AG08395 (cell line): ENCODE results near the gene FSHR.

ENCODE experiments used
- DNase-seq: peaks from one replicate; pipeline ENCODE4 v3.0.0; 2012; ENCODE audit warnings: mixed read lengths, low spot score

FSHR gene

DNA sequence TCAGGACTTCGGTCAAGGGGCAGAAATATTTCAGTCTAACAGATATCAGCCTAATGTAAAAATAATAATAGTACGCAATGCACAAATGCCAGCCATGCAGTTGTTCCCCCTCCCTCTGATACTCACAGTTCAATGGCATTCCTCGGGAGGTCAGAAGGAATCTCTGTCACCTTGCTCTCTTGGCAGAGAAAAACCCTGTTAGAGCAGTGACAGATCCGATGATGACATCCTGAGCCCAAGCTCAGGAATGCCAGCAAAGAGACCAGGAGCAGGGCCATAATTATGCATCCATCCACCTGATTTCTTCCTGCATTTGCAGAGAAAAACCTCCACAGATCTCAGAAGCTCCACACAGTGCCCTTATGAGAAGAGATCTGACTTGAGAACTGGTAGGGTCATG is at the start of gene FSHR:
TSS of gene FSHR (minus strand) at position 376 of the 400 bp plus-strand sequence. CDS start at position 278, 98 bp downstream.
- no peak for DNase-seq

DNA sequence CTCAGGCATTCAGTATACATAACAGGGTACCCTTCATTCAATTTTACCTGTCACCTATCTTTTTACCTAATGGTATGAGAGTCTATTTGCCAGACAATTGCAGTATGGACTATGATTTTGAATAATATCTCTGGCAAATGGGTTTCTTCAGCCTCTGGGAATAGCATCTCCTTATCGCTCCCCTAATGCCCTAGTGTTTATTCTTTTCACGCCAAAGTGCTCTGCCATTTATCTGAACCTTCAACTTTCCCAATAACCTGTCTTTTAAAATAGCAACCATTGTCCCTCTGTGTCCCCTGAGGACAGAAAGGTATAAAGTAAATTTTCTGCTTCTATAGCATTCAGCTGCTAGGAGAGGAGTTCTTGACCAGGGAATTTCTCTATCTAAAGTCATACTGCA is 45.0 kb upstream of the FSHR start:
- no peak for DNase-seq

DNA sequence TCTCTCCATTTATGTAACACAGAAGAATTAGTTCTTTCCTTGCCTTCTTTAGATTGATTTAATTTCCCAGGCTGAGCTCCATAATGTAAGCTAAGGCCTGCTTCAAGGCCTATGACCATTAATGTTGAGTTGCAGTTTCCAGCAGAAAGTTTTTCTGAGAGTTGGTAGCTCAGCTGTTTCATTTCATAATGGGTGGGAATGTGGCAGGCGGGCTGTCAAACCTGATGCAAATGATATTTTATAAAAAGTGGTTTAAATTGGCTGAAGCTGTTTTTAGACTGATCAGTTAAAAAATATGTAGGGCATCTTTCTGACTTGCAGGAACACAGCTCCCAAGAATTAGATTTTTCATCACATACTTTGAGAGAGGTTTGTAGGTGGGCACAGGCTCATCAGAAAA is 40.4 kb upstream of the FSHR start:
- no peak for DNase-seq

GRCh38 chr2:49192036-49192435 is 37.7 kb upstream of the FSHR start:
- no peak for DNase-seq

- DNase-seq: no peak
Measured at GRCh38 chr2:49189512-49190225, 35.4 kb upstream of the FSHR start.

GRCh38 chr2:49186050-49186648 is 31.8 kb upstream of the FSHR start:
- no peak for DNase-seq

DNA sequence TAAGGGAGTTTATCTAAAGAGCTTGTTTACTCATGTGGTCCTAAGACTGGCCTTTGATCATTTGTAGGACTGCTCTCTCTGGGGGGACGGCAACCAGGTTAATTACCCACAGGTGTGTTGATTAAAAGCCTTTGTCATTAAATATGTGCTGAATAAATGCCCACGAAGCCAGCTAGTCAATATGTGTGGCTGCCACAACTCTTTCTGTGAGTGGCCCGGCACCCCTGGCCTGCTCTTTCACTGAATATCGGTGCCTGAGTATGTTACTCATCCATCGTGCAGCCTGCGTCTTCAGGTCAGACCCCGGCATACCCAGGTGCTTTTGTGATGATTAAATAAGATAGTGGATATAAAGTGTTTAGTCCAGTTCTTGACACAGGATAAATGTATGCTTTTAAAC is 24.3 kb upstream of the FSHR start:
- no peak for DNase-seq

- no peak for DNase-seq
Measured at GRCh38 chr2:49177194-49177593, 22.9 kb upstream of the FSHR start.

GRCh38 chr2:49175831-49176230 is 21.5 kb upstream of the FSHR start:
- DNase-seq: no peak

- no peak for DNase-seq
Measured at GRCh38 chr2:49174750-49175149, 20.4 kb upstream of the FSHR start.

GRCh38 chr2:49167131-49167530 is 12.8 kb upstream of the FSHR start:
- no peak for DNase-seq

GRCh38 chr2:49165662-49166061 is 11.3 kb upstream of the FSHR start:
- DNase-seq: no peak

- DNase-seq: no peak
Measured at GRCh38 chr2:49164729-49165128, 10.4 kb upstream of the FSHR start.

DNA sequence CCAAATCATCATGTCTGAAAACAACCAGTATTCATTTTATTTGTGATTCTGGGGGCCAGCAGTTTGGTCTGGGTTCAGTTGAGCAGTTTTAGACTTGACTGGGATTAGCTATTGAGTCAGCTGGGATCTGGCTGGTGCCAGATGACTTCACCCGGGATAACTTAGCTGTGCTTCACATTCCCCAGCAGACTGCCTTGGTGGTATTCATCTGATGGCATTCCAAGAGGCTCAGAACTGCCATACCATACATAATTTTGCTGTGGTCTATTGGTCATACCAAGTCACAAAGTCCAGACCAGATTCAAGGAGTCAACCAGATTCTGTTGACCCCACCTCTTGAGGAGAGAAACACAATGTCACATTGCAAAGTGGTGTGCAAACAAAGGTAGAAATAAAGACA is 7.8 kb upstream of the FSHR start:
- DNase-seq: peak; percentile 32

GRCh38 chr2:49154891-49155290 is 576 bp upstream of the FSHR start:
- no peak for DNase-seq

DNA sequence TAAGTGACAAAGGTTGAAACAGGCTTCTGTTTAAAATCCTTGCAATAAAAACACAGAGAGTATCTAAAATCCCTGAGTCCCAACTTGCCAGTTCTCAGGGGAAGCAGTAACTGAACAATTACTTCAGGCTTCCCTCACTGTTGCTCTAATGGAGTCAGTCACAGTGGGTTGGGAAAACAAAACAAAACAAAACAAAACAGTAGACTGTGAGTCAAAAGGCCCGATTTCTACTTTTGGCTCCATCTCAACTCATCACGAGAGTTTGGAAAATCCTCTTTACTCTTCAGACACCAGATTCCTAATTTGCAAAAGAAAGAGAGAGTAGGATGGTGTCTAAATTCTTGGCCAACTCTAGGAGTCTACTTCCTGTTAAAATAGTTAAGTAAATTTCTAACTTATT is 1.1 kb downstream of the FSHR start:
- DNase-seq: no peak

DNA sequence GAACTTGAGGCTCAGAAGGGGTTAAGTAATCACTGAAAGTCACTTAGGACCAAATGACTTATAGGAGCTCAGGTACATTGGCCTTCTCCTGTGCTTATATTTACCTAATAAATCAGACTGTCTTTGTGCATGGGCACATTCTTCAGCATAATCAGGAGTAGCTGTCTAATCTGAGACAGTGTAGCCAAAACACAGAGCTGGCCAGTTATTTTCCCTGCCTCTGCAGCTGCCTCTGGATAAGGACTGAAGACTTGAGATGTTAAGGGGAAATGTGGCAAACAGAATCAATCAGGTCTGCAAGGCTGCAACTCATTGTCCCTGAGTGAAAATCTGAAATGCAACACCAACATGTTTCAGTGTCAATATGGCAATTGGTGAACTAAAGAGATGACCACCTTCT is 1.5 kb downstream of the FSHR start:
- DNase-seq: no peak

GRCh38 chr2:49146401-49146800 is 7.9 kb downstream of the FSHR start:
- no peak for DNase-seq

GRCh38 chr2:49131801-49132200 is 22.5 kb downstream of the FSHR start:
- DNase-seq: no peak

DNA sequence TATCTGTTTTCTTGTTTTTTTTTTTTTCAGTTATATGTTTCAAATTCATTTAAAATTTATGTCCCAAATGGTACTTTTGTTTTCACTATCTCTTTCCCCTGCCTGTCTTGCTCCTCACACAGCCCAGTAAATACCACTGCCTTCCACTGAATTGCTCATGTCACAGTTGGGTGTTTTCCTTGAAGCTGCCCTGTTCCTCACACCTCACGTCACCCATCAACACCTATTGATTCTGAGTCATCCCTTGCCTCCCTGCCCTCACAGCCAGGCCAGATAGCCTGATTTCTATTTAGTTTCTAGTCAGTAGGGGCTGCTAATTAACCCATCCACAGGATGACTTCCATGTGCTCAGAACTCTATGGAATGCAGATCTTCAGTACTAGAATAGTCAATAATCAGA is 25.3 kb downstream of the FSHR start:
- DNase-seq: no peak

GRCh38 chr2:49123600-49123999 is 30.7 kb downstream of the FSHR start:
- no peak for DNase-seq

DNA sequence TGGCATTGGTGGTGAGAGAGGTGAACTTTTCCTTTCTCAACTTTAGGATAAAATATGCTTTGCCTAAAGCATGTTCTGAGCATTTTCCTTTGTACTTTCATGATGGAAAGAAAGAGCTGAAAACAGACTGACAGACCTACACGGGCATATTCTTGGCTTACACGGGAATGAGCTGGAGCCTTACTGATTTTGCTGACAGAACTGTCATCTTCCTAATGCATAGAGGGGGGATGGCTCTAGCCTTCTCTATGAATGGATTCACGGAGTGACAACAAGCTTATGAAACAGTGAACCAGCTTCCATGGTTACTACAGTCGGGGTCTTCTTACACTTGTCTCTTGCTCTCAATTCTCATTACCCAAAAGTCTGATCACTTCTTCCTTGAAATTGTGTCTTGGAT is 32.2 kb downstream of the FSHR start:
- no peak for DNase-seq

GRCh38 chr2:49113046-49113445 is 41.3 kb downstream of the FSHR start:
- DNase-seq: no peak

DNA sequence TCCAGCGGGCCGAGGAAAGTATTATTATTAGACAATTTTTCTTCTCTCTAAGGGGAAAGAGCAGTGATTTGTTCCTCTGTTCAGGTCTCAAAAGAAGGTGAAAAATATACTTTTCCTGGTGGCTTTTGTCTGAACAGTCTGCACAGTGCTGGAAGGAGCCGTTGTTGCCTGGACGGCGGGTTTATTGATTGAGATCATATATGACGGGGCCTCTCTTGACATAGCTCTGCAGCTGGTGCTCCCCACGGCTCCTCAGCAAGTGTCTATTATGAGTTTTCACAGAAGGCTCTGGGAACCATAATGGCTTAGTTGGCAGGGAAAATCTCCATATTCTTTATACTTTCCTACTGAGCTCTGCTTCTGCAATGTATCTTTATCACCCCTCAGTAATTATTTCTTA is 42.9 kb downstream of the FSHR start:
- DNase-seq: no peak
